NCI-H1694 (cell line): ENCODE measurements around the gene RNF215.
"Not testable (repeated sequence)": the region's sequence is repeated elsewhere in the genome, so short reads cannot be mapped to it uniquely, and the experiment has no call there.

Source experiments
- DNase-seq: peaks from one replicate; lab custom pipeline; 2025; lab: John Stamatoyannopoulos, UW

The RNF215 gene

DNA sequence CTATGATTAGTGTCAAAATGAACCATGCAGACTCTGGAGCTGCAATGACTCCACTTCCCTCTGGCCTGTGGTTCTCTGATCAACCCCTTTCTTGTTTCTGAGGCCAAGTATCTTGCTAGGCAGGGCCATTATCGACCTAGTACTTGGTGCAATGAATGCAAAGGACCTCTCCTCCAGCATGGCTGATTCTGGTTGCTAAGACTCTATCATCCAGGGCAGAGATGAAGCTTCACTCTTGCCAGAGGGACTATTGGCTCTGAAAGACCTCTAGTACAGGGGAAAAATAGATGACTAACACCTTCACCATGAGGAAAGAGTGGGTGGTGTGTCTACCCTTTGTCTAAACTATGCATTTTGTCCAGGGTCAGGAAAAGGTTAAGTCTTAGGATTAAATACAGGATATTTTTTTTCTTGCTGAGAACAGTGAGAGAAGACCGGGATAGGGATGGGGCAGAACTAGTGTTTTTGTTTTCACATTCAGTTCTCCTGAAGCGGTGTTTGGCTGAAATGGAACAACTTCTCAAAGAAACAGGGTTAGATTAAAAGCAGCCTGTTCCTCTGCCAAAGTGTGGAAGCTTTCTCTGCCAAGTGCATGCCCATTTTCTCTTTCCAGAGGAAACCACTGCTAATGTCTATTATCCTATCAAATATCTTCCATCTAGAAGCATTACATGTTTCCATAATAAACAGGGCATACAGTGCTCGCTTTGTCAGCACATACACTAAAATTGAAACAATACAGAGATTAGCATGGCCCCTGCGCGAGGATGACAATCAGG, 33.3 kb upstream of the RNF215 start:
- no peak for DNase-seq

GRCh38 chr22:30416837-30417236, 29.6 kb upstream of the RNF215 start:
- DNase-seq, result no peak

- no peak for DNase-seq
Observed at GRCh38 chr22:30416403-30416802, 29.2 kb upstream of the RNF215 start.

DNA sequence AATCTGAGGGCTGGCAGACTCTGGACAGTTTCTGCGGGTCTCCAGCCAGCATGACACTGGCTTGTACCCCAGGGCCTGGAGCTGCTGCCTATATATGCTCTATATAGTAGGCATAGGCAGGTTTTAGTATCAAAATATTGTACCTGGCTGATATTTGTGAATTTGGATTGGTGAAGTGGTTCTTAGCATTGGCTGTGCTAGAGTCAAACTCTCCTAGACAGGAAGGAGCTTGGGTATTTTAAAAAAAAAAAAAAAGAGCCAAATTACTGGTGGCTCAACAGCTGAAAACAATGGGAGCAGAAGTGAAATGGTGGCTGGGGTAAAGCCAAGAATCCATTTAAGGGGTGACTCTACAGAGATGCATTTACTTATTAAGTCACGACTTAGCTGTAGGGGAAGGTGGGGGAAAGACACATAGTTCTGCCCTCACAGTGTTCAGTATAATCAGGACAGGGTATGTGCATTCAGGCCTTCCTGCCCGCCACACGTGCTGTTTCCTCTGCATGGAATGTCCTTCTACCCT, 27.4 kb upstream of the RNF215 start:
- no peak for DNase-seq

GRCh38 chr22:30413745-30414524, 26.7 kb upstream of the RNF215 start:
- no peak for DNase-seq

DNA sequence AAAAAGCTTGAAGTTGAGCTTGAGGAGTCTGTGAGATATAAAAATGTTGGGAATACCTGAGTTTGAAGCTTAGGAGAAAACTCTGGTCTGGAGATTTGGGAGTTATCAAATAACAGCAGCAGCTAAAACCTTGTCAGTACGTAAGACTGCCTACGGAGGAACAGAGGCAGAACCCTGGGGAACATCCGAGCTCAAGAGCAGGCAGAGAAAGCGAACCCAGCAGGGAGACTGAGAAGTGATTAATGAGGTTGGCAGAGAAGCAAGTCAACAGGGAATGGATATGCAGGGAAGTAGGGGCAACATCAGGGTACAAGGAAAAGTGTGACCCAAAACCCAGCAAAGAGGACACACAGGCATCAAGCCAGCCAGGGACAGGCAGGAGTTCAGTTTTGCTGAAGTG, 25.8 kb upstream of the RNF215 start:
- DNase-seq, result no peak

- no peak for DNase-seq
Observed at GRCh38 chr22:30411780-30412179, 24.6 kb upstream of the RNF215 start.

DNA sequence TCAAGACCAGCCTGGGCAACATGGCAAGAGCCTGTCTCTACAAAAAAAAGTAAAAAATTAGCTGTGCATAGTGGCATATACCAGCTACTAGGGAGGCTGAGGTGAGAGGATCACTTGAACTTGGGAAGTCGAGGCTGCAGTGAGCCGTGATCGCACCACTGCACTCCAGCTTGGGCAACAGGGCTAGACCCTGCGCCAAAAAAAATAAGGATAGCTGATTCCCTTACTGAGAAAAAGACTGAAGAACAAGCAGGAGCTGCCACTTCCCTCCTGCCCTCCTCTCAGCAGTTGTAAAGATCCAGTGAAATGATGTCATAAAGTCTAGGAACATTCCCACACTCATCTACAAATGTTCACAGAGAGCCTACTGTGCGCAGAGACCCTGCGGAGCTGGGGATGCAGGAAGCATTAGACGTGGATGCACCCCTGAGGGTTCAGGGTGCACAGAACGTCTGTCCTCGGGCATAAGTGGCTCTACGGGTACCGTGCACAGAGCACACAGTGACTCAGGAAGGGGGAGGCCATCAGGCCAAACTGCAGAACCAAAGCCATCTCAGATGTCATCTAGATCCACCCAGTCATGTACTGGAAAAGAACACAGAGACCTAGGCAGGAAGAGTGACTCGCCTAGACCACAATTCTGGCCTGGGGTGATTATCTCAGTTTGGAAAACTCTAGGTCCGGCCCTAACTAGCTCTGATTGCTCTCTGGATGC, 21.3 kb upstream of the RNF215 start:
- DNase-seq, result no peak

- DNase-seq, result no peak
Observed at GRCh38 chr22:30406400-30406799, 19.2 kb upstream of the RNF215 start.

GRCh38 chr22:30405731-30406130, 18.5 kb upstream of the RNF215 start:
- no peak for DNase-seq

GRCh38 chr22:30404307-30404706, 17.1 kb upstream of the RNF215 start:
- DNase-seq, result no peak

DNA sequence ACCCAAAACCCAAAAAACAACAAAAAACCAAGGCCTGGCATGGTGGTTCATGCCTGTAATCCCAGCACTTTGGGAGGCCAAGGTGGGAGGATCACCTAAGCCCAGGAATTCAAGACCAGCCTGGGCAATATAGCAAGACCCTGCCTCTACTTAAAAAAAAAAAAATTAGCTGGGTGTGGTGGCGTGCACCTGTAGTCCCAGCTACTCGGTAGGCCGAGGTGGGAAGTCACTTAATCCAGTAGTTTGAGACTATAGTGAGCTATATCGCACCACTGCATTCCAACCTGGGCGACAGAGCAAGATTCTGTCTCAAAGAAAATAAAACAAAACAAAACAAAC, 15.5 kb upstream of the RNF215 start:
- not testable (repeated sequence) for DNase-seq

- no peak for DNase-seq
Observed at GRCh38 chr22:30402028-30402765, 15.0 kb upstream of the RNF215 start.

DNA sequence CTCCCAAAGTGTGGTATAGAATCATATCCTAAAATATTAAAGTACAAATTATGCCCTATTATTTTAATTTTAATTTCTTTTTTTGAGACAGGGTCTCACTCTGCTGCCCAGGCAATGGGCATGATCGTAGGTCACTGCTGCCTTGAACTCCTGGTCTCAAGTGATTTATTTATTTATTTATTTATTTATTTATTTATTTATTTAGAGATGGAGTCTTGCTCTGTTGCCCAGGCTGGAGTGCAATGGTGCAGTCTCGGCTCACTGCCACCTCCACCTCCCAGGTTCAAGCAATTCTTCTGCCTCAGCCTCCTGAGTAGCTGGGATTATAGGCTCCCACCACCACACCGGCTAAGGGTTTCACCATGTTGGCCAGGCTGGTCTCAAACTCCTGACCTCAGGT, 13.8 kb upstream of the RNF215 start:
- DNase-seq, result not testable (repeated sequence)

DNA sequence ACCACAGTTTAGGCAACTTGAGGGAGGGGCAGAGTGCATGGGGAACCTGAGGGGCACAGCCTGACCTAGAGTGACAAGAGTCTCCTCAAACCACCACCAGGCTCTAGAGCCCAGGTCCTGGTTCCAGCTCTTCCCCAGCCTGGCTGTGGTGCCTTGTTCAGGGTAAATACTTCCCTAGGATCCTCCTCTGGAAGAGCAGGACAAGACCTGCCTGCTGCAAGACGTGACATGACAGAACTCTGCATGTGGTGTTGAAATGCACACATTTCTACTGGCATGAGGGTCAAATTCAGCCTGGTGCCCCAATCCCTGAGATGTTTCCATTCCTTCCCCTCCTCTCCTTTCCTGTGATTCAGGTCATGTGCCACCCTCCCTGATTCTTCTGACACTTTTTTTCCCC, 12.9 kb upstream of the RNF215 start:
- no peak for DNase-seq

- DNase-seq, result no peak
Observed at GRCh38 chr22:30399718-30400117, 12.5 kb upstream of the RNF215 start.

- no peak for DNase-seq
Observed at GRCh38 chr22:30398685-30399680, 11.8 kb upstream of the RNF215 start.

DNA sequence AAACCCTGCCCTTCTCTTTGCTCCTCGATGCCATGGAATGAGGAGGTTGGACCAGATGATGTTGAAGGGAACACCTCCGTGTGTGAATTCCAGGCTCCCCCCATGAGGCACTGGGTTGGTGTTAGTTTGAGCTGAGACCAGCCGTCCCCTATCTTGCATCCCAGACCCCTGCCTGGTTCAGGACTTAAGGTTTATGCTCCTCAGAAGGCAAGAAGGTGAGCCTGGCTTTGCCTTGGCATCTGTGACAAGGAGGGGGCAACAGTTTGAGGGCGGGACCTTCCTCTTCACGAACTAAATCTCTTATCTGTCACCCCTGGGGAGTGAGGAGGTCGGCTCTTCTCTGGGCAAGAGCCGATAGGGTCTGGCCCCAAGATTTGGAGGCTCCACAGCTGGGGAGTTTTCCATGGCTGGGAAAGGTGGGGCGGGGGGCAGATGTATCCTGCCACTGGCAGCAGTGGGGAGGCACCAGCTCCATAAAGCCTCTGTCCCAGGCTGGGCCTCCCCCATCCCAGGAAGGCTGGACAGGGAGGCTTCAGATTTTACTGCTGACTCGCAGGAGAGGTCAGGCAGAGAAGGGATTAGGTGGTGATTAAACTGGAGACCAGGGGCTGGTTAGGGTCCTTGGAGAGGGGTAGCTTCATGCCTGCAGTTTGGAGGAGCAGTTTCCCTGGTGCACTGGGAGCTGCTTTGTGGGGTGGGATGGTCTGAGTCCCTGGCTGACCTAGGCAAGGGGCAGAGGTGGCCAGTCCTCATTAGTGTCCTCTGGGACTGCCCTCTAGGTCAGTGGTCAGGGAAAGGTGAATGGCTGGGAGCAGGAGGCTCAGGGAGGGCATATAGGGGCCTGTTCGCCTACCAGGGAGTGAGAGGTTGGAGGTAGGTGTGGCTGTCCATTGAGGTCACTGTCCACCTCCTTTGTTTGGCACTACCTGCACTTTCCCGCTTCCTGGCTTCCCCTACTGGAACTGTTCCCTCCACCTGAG, 10.7 kb upstream of the RNF215 start:
- DNase-seq, result no peak

DNA sequence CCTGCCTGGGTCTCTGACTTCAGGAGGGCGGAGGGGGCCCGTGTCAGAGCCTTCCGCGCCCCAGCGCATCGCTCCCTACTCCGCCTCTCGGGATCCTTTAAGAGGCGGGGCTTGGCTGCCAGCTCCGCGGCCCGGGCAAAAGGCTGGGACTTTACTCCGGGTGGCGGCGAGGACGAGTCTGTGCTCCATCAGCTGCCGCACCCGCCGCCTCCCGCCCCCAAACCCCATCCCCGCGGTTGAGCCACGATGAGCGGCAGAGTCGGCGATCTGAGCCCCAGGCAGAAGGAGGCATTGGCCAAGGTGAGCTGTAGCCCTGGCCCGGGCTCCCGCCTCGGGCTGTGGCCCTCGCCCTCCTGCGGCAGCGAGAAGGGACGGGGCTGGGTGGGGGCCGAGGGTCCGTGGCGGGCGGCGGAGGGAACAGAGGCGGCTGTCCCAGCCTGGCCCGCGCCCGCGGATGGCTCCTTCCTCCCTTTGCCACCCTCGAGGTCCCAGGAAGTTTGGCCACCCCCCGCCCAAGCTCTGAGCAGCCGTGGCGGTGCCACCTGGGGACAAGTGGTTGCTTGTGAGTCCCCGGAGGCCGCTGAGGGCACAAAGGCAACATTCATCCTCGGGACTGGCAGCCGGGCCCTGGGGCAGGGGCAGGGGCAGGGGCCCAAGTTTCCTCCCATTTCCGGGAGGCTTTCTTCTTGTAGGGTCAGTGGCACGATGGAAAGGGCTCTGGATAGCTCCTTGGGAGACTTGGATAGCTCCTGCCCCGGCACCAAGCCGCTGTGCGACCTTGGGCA, 9.9 kb upstream of the RNF215 start, which contains the start of gene SEC14L2:
SEC14L2 (plus strand) TSS at position 148 of the 785 bp plus-strand sequence; CDS start at position 247, 99 bp downstream.
- DNase-seq, result no peak
